ENCODE measurements around the gene MEIS3. TPM values are rescaled to one million over a fixed set of nuclear protein-coding genes. Genes with fewer than 3 reads are reported as not detected.

Gene MEIS3
- polyA plus RNA-seq, 4 donors, result 20.1 to 32.2 (median 28.9) TPM

DNA sequence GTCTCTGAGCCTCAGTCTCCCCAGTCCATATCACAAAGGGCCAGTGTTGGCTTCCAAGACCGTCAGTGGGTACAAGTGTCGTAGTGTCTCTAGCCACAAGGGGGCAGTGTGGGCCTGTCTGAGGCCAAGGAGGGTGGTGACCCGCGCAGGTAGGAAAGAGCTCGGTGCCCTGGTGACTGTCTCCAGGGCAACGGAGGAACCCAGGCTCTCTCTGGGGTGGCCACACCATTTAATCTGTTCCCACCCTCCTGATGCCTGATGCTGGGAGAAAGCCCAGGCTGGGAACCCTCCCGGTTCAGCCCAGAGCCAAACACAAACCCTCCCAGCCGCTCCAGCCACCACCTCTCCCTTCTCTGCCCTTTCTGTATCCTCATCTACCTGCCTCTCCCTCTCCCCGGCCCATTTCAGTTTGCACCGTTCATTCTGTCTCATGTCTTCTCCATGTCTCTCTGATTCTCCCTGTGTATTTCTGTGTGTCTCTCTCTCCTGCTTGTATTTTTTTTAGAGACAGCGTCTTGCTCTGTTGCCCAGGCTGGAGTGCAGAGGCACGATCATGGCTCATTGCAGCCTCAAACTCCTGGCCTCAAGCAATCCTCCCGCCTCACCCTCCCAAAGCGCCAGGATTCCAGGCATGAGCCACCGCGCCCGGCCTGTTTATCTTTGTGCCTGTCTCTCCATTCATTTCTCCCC is 17.5 kb upstream of the MEIS3 start:
- no peak for DNase-seq (ENCODE audit: low read depth in 4 of 4, low spot score in 2 of 4)

DNA sequence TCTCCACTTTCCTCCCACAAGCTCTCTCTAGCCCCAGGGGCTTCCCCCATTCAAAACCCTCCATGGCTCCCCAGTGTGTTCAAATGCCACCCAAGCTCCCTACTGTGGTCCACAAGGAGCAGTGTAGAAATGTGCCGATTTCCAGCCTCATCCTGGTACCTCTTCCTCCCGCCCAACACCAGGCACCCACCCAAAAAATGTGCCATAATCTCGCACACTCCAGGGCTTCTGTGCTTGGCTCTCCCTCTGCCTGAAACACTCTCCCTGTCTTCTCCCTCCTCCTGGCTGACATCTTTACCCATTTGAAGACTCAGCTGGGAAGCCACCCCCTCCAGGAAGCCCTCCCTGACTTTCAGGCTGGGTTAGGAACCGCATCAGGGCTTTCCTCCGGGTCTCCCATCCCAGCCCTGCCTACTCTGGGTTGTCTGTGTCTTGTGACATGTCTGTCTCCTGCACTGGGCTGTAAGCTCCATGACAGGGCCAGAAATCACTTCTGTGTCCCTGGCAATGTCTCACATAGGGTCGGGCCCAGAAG is 16.6 kb upstream of the MEIS3 start:
- DNase-seq (ENCODE audit: low read depth in 4 of 4, low spot score in 2 of 4), result no peak

DNA sequence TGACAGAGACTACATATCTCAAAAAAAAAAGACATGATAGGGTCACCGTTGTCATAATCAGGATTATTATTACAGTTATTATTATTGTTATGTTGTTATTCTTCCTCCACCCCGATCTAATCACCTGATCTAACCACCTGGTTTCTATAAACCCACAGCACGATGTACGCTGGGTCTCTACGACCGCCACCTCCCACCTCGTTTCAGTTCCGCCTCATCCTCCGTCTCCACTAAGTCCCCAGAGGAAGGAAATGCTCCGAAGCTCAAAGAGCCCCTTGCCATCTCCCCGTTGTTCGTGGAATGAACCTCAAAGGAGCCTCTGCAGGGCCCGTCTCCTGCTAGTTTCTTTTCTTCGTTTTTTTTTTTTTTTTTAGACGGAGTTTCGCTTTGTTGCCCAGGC is 15.9 kb upstream of the MEIS3 start:
- DNase-seq (ENCODE audit: low read depth in 4 of 4, low spot score in 2 of 4), result no peak

DNA sequence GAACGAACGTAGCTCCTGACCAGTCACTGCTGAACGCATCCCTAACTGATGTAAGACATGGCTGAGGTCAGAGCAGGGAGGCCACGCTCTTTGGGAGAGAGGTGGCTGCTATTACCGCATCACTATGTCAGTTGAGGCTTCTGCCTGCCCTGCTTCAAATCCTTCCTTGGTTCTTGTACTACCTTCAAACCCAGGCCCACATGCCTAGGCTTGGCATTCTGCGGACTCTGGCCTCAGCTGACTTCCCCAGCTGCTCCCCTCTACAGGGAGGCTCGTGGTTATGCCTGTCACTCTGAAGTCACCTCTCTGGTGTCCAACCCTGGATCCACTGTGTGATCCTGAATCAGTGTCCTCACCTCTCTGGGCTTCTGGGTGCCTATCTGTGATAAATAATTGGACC is 14.8 kb upstream of the MEIS3 start:
- DNase-seq (ENCODE audit: low read depth in 4 of 4, low spot score in 2 of 4), result no peak

DNA sequence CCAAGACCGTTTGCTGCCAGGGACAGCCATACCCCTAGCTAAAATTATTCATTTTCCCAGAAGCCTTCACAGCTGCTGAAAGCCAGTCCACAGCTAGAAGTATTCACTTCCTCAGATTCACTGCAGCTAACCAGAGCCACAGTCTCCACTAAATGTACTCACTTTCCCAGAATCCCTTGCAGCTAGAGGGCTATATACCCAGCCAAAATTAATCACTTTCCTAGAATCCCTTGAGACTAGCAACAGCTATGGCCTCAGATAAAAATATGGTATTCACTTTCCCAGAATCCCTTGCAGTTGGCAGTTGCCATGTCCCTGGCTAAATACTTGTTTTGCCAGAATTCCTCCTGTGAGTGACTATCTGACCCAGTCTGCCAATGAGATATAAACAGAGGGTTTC is 13.8 kb upstream of the MEIS3 start:
- no peak for DNase-seq (ENCODE audit: low read depth in 4 of 4, low spot score in 2 of 4)

DNA sequence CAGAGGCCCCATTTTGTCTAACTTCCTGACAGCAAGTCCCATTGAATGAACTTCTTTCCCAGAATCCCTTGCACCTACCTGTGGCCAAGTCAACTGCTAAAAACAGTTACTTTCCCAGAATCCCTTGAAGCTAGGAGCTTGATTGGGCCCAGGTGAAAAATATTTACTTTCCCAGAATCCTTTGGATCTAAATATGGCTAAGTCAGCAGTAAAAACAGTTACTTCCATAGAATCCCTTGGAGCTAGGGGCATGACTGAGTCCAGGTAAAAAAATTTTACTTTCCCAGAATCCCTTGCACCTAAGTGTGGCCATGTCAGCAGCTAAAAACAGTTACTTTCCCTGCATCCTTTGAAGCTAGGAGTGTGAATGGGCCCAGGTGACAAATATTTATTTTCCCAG is 13.2 kb upstream of the MEIS3 start:
- no peak for DNase-seq (ENCODE audit: low read depth in 4 of 4, low spot score in 2 of 4)

DNA sequence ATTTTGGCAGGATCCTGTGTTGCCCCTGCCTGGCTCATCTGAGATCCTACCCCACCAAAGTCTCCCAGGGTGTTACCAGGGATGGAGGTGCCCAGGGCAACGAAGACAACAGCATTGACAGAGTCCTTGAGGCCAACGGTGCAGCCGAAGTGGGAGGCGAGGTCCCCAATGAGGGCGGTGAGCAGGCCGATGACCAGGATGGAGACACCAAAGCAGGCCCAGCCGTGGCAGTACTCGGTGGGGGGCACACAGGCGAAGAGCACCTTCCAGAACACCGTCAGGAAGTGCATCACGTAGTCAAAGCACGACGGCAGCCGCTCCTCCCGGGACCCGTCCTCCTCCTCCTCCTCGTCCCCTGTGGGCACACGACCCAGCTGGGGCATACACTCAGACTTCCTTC is 12.8 kb upstream of the MEIS3 start:
- DNase-seq (ENCODE audit: low read depth in 4 of 4, low spot score in 2 of 4), result no peak

DNA sequence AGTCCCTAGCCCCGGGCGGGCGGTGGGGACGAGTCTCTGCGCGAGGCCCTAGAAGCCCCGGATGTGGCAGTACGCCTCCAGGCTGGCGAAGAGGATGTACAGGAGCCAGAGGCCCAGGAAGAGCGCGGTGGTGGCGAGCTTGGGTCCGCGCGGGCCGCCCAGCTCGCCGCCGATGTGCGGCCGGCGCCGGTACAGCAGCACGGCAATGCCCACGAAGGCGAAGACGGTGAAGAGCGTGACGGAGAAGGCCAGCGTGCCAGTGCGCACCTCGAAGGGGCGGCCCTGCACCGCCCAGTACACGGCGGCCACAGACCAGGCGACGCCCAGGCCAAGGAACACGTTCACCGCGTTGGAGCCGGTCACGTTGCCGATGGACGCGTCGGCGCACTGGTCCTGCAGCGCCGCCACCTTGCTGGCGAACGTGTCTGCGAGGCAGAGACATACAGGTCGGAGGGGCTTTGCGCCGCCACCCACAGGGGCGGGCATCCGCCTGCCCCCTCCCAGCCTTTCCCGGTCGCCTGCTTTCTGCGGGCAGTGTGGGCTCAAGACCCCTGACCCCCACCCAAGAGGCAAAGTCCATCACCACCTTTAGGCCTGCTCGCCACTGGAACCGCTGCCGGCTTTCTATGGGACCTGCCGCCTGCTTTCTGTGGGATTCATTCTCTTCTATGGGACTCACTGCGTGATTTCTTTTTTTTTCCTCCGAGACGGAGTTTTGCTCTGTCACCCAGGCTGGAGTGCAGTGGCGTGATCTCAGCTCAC is 10.9 kb upstream of the MEIS3 start:
- DNase-seq (ENCODE audit: low read depth in 4 of 4, low spot score in 2 of 4), result no peak

DNA sequence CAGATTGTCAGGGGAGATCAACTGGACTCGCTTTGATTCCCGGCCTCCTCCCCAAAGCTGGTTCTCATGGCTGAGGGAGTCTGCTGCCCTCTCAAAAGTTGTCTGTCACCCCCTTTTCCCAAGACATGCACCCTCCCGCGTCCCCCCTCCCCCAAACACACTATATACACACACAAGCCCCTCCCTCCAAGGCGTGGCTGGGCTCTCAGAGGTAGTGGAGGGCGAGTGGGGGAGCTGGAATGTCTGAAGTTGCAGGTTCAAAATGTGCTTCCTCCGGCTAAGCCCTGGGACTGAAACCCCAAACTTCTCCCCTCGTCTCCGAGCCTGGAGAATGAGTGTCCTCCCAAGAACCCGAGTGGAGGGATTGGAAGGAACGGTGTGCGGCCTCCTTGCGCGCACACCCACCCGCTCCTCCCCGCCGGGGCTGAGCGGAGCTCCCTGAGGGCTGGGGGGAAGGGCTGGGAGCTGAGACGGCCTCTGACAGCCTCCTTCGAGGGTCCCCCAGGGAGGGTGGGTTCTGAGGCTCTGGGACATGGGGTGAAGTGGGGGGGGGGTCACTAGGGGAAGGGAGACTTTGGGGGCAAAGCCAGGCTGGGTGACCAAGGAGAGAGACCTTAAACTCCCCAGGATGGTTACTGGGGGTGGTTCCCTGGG is 9.9 kb upstream of the MEIS3 start:
- DNase-seq (ENCODE audit: low read depth in 4 of 4, low spot score in 2 of 4), result no peak

DNA sequence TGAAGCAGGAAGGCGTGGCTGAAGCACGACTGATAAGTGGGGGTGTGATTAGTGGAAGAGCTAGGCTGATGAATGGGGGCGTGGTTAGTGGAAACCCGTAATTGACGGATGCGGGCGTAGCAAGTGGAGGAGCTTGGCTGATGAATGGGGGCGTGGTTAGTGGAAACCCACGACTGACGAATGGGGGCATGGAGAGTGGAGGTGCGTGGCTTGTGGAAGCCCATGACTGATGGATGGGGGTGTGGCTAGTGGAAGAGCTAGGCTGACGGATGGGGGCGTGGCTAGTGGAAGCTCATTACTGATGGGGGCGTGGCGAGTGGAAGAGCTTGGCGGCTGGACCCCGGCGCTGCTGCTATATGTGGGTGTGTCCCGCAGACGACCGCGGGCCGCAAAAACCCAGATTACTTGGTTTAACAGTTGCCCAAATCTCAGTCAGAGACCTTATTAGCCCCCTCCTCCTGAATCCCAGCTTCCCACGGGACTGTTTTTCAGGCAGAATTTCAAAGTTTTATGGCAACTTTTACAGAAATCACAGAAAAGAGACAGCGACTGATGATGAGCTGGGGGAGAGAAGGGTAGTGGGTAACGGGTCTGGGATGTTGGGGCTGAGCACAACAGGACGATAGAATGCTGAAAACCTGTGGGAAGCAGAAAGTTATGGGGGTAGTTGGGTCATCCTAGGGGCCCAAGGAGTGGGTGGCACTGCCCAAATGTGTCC is 9.0 kb upstream of the MEIS3 start:
- DNase-seq (ENCODE audit: low read depth in 4 of 4, low spot score in 2 of 4), result peak in 2 of 4 donors; percentile 71 to 80

DNA sequence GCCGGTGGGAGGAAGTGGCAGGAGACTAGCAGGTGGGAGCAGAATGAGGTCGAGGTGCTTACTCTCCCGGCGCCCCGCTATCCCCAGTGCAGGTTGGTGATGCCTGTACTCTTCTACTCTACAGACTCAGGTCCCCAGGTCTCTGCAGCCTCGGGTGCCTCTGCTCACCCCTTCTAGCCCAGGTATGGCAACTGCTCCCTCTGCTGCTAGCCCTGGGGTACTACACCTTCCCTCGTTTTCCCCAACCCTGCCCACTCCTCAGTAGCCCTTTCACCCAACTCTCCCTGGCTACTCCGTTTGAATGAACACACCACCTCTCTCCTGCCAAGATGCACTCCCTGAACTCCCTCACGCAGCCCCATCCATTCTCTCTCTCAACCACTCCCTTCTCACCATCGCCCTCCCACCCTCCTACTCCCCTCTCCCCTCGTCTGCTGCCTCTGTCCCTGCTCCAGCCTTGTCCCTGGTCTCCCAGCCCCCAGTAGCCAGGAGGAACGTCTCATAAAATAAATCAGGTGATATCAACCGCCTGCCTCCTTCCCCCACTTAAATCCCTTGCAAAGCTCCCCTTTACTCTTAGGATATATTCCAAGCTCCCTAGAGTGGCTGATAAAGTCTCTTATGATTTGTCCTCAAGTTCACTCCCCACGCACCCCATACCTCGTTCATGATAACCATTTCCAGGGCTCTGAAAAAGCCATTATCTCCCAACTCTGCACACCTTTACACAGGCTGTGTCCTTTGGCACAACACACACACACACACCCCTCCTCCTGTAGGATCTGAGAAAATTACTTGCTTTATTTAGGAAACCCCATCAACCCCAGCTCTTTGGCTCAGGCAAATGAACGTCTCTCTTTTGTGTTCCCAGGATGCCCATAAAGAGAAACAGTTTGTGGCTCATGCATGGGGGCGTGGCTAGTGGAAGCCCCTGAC is 8.2 kb upstream of the MEIS3 start:
- peak in 1 of 4 donors; percentile 63 for DNase-seq (ENCODE audit: low read depth in 4 of 4, low spot score in 2 of 4)

DNA sequence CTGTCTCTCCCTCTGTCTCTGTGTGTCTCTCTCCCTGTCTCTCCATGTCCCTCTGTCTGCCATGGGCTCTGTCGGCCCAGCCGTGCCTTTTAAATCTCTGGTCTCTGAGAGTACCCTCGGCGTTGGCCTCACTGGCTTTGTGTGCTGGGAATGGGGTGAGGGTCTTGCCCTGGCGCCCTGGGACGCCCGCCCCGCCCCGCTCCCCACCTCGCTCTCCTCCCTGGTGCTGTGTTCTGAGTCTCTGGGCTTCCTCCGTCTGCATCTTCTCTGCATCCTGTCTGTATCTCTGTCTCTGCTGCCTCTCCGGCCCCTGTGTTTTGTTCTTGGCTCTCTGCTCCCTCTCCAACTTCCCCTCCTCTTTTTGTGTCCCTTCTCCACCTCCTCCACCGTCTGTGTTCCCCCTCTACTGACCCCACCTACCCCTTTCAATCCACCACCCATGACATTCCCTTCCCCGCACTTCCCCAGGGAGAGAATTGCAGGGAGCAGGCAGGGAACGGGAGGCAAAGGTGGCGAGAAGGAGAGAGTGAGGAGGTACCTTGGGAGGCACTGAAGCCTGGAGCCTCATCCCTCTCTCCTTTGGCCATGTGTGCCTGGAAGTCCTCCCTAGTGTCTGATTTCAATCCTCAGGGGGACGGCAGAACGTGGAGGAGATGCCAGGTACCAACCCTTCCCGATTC is 4.0 kb upstream of the MEIS3 start:
- no peak for DNase-seq (ENCODE audit: low read depth in 4 of 4, low spot score in 2 of 4)

DNA sequence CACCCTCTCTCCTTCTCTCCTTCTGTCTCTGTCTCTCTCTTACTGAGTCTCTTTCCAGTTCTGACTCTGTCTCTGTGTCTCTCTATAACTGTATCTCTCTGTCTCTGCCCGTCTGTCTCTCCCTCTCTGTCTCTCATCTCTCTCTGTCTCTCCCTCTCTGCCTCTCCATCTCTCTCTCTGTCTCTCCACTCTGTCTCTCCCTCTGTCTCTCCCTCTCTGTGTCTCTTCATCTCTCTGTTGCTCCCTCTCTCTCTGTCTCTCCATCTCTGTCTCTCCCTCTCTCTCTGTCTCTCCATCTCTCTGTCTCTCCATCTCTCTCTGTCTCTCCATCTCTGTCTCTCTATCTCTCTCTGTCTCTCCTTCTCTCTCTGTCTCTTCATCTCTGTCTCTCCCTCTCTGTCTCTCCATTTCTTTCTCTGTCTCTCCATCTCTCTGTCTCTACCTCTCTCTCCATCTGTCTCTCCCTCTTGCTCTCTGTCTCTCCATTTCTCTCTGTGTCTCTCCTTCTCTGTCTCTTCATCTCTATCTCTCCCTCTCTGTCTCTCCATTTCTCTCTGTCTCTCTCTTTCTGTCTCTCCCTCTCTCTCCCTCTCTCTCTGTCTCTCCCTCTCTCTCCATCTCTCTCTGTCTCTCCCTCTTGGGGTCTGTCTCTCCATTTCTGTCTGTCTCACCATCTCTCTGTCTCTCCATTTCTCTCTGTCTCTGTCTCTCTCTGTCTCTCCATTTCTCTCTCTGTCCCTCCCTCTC is 3.3 kb upstream of the MEIS3 start:
- DNase-seq (ENCODE audit: low read depth in 4 of 4, low spot score in 2 of 4), result no peak

DNA sequence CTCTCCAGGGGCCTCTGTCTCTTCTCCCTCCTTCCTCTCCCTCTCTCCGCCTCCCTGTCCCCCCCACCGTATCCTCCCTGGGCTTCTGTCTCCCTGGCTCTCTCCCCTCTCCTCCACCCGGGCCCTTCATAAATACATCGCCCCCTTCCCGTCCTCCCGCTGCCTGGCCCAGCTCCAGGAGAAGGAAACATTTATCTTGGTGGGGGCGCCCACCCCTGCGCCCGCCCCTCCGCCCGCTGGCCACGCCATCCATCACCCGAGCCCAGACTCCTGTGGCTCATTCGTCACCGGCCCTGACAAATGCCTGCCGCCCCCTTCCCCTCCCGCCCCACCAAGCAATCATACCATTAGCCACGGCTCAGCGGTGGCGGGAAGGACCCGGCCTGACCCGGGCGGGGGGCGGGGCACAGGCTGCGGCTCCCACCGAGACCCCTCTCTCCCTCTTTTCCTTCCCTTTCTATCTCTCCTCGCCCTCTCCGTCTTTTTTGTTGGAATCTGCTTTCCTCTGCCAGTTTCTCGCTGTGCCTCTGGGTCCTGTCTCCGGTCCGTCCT is 2.6 kb upstream of the MEIS3 start:
- peak in 1 of 4 donors; percentile 49 for DNase-seq (ENCODE audit: low read depth in 4 of 4, low spot score in 2 of 4)

DNA sequence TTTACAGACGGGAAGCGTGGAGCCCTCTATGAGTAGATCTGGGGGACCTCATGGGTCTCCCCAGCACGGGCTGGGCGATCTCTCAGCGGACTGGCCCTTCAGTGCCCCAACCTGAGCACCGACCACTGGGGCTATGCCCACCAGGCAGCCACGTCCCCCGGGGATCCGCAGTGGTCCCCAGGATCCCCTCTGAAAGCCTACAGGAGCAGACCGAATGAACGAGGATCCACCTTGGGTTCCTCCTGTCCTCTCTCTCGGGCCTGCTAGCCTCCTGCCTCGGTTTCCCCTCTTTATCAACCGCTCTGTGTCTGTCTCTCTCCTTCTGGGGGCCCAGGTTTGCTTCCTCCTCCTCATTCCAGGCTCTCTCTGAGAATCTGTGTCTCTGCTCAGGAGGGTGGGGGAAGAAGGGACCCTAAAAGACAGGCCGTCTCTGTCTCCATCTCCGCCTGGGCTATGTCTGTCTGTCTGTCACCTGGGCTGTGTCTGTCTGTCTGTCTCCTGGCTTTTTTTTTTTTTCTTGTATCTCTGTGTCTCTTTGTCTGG is 2.0 kb upstream of the MEIS3 start:
- no peak for DNase-seq (ENCODE audit: low read depth in 4 of 4, low spot score in 2 of 4)

DNA sequence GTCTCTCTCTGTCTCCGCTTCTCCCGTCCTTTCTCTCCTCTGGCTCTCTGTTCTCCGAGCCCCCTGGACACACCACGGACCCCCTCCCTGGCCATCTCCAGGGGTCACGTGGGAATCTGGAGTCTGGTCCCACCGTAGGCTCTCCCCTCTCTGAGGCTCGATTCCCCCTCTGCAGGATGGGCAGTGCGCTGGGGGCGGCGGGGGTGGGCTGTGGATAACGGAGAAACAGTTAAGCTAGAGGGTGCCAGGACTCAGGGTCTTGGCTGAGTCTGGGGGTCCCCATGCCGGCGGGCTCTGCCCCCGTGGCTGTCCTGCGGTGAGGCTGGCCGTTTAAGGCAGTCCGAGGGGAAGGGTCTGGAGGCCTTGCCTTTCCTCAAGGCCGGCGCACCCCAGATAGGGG is 462 bp upstream of the MEIS3 start:
- no peak for DNase-seq (ENCODE audit: low read depth in 4 of 4, low spot score in 2 of 4)

DNA sequence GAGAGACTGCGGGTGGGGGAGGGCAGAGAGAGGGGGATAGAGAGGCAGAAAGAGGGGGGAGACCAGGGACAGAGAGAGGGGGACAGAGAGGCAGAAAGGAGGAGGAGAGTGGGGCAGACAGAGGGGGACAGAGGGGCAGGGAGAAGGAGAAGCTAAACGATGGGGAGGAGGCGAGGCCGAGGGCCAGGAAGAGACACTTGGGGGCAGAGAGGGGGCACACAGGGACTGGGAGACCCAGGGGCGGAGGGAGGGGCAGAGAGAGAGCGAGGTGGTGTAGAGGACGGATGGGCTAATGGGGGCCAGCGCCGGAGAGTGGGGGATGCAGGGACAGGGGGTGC is 666 bp downstream of the MEIS3 start:
- DNase-seq (ENCODE audit: low read depth in 4 of 4, low spot score in 2 of 4), result no peak

Data from left renal cortex interstitium (tissue), 4 donors.